Transverse colon (tissue), 4 donors: ENCODE measurements around the gene SCYGR1. TPM values are rescaled to one million over a fixed set of nuclear protein-coding genes. Genes with fewer than 3 reads are reported as not detected.
"Not testable (repeated sequence)": the region's sequence is repeated elsewhere in the genome, so short reads cannot be mapped to it uniquely, and the experiment has no call there.

Source experiments
- DNase-seq: peaks from one replicate; pipeline ENCODE4 v3.0.0-alpha.2; 2019
- H3K27ac ChIP-seq, 4 donors: fragments of 200-600 bp; sonication (generic); 2 replicates each; pipeline ENCODE4 v1.5.1; 2016 to 2018; ENCODE audit warnings: inconsistent platforms in 4 of 4
- H3K27me3 ChIP-seq: fragments of 200-600 bp; sonication (generic); 2 replicates; pipeline ENCODE4 v1.5.1; 2017; ENCODE audit warnings: inconsistent platforms
- H3K36me3 ChIP-seq, 4 donors: fragments of 200-600 bp; sonication (generic); 2 replicates each; pipeline ENCODE4 v1.5.1; 2017 to 2019; ENCODE audit warnings: inconsistent platforms in 4 of 4
- H3K4me1 ChIP-seq, 4 donors: fragments of 200-600 bp; sonication (generic); 2 replicates each; pipeline ENCODE4 v1.5.1; 2017 to 2020; ENCODE audit warnings: inconsistent platforms in 4 of 4
- H3K4me3 ChIP-seq, 4 donors: fragments of 200-600 bp; sonication (generic); 1 replicate in 1 of 4; 2 replicates in 3 of 4; pipeline versions ENCODE4 v1.5.1 to v1.6.1; 2017 to 2019; ENCODE audit warnings: inconsistent platforms in 4 of 4
- H3K9me3 ChIP-seq, 2 donors: fragments of 200-600 bp; sonication (generic); 2 replicates each; pipeline ENCODE4 v1.5.1; 2017 to 2019; ENCODE audit warnings: inconsistent platforms in 2 of 2
- EP300 ChIP-seq: sonication (generic); formaldehyde crosslinking; IDR thresholded peaks from one replicate; pipeline ENCODE4 v1.6.1; 2017; ENCODE audit warnings: antibody characterized with exemption, low read depth
- POLR2A ChIP-seq: fragments of 450-650 bp; IDR thresholded peaks from one replicate; pipeline ENCODE4 v1.6.1; 2016; ENCODE audit warnings: antibody characterized with exemption, mild to moderate bottlenecking, moderate library complexity
- POLR2AphosphoS5 ChIP-seq, 3 donors: sonication (generic); formaldehyde crosslinking; IDR thresholded peaks; one replicate each; pipeline ENCODE4 v1.6.1; 2016; ENCODE audit warnings: antibody characterized with exemption in 3 of 3
- WGBS, 2 donors: methylation state at CpG; one replicate each; pipeline ENCODE4 v1.1.5; 2018; ENCODE audit warnings: low coverage in 1 of 2; 5-methylcytosine and 5-hydroxymethylcytosine counted together
- in situ Hi-C, 4 donors: fragments of 200-750 bp; cut with MboI; loops; one replicate each; pipeline versions ENCODE4 v1.15.0 to v1.15.1; 2017; ENCODE audit warnings: low sequenced_read_pairs in 3 of 4, low pct_ligation_motif_present in 1 of 4, low pct_unique_long_range_greater_than_20kb in 1 of 4
- intact Hi-C: fragments of 100-400 bp; cut with DNase I; formaldehyde crosslinking; loops from one replicate; pipeline ENCODE4 v1.15.1; 2023; ENCODE audit warnings: low total_unique reads
- total RNA-seq, 4 donors: library from RNA; depleted of rRNA; stranded (reverse); fragments of >200 nt; gene quantifications; one replicate each; pipeline ENCODE4 v1.1.0, GENCODE V29; 2016
- TF ChIP-seq, protein P1 (sequence below), 5 experiments: fragments of 200-600 bp in 3 of 5; fragments of 450-650 bp in 2 of 5; sonication (generic) in 3 of 5; IDR thresholded peaks; 1 replicate in 2 of 5; 2 replicates in 3 of 5; pipeline ENCODE4 v1.5.1; 2016 to 2017; ENCODE audit warnings: antibody characterized with exemption in 5 of 5, inconsistent platforms in 3 of 5, mild to moderate bottlenecking in 2 of 5, moderate library complexity in 1 of 5

The SCYGR1 gene
- total RNA-seq, 4 donors from 2014 or later = not detected

DNA sequence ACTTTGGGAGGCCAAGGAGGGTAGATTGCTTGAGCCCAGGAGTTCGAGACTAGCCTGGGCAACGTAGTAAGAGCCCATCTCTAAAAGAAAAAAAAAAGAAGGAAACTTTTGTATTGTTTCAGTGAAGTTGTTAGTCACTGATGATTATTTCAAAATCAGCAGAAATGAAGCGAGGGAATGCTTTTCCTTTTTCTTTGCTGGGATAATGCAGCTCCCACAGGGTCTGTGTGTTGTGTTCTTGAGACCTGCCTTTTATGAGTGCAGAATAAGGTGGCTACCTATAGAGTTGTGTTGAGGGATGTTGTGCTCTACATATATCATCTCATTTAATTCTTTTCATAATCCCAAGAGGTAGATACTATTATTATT, 20.3 kb downstream of the SCYGR1 start:
- in situ Hi-C loops = no loop called here
- no peaks in the 10 kb centered on the region for H3K9me3 ChIP-seq
- H3K4me3 ChIP-seq = no peak overlapping the region
- no peaks in the 10 kb centered on the region for H3K4me1 ChIP-seq
- 76 to 83% methylated on average over 3 of the region's 3 CpGs for WGBS, 2 donors
- peak overlapping the region in 1 of 4 donors; percentile 20 for H3K27ac ChIP-seq
- no peaks in the 10 kb centered on the region for H3K27me3 ChIP-seq
- no peak for DNase-seq
- H3K36me3 ChIP-seq = no peaks in the 10 kb centered on the region
- intact Hi-C loops = no loop called here
- TF ChIP-seq POLR2A = no peak
- no peak for TF ChIP-seq POLR2AphosphoS5 (IDR thresholded peaks at IDR 0.05)
- no peak for TF ChIP-seq EP300
- TF ChIP-seq, protein P1, sequence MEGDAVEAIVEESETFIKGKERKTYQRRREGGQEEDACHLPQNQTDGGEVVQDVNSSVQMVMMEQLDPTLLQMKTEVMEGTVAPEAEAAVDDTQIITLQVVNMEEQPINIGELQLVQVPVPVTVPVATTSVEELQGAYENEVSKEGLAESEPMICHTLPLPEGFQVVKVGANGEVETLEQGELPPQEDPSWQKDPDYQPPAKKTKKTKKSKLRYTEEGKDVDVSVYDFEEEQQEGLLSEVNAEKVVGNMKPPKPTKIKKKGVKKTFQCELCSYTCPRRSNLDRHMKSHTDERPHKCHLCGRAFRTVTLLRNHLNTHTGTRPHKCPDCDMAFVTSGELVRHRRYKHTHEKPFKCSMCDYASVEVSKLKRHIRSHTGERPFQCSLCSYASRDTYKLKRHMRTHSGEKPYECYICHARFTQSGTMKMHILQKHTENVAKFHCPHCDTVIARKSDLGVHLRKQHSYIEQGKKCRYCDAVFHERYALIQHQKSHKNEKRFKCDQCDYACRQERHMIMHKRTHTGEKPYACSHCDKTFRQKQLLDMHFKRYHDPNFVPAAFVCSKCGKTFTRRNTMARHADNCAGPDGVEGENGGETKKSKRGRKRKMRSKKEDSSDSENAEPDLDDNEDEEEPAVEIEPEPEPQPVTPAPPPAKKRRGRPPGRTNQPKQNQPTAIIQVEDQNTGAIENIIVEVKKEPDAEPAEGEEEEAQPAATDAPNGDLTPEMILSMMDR (IDR thresholded peaks at IDR 0.05) = no peak

DNA sequence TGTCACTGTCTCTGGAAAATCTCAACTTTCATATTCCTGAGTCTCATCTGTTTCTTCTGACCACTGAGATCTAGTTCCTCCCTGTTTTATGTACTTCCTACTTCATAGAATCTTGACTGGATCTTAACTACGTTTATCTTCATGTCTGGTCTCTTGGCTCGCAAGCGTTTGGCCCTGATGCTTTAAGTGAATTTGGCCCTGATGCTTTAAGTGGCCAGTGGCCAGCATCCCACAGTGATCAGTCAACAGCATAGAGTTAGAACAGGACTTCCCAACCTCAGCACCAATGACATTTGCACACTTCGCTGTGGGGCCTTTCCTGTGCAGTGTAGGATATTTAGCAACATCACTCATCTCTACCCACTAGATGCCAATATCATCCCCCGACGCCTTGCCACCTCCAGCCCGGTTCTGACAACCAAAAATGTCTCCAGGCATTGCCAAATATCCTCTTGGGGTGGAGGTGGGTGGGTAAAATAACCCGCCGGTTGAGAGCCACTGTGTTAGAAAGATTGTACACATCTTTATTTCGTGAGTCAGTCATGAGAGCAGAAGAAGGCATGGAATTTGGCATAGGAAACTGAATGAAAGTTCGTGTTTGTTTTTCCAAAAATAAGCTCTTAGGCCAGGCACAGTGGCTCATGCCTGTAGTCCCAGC, 20.9 kb downstream of the SCYGR1 start:
- in situ Hi-C loops (no loop called here), intact Hi-C loops (no loop called here)
- Histone ChIP-seq H3K4me1 (no peaks in the 10 kb centered on the region), H3K27me3 (no peaks in the 10 kb centered on the region), H3K27ac (peak overlapping the region in 1 of 4 donors; percentile 20), H3K4me3 (no peak overlapping the region), H3K9me3 (no peaks in the 10 kb centered on the region), H3K36me3 (no peaks in the 10 kb centered on the region)
- no peak for DNase-seq
- TF ChIP-seq EP300 (no peak), POLR2A (no peak), POLR2AphosphoS5 (IDR thresholded peaks at IDR 0.05) (no peak)
- TF ChIP-seq, protein P1 (IDR thresholded peaks at IDR 0.05) = no peak
- WGBS, 2 donors = 63 to 75% methylated on average over 10 to 11 of the region's 11 CpGs

DNA sequence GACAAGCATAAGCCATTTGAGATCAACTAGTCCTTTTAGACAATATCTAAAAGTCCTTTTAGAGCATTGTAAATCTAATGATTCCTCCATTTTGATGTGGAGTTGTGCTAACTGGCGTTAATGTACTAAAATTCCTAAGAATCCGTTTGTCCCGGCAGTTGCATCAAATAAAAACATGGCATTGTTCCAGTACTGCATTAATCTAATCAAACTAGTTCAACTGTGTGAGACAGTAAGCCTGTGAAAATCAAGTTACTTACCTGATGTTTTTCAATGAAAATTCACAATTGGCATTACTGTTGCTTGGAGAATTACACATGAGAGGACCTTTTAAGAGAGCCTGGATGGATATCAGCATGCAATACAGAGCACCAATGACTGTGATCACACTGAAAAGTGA, 21.9 kb downstream of the SCYGR1 start:
- no peak overlapping the region for H3K4me3 ChIP-seq
- WGBS, 2 donors = 57 to 85% methylated on average over 3 of the region's 3 CpGs

DNA sequence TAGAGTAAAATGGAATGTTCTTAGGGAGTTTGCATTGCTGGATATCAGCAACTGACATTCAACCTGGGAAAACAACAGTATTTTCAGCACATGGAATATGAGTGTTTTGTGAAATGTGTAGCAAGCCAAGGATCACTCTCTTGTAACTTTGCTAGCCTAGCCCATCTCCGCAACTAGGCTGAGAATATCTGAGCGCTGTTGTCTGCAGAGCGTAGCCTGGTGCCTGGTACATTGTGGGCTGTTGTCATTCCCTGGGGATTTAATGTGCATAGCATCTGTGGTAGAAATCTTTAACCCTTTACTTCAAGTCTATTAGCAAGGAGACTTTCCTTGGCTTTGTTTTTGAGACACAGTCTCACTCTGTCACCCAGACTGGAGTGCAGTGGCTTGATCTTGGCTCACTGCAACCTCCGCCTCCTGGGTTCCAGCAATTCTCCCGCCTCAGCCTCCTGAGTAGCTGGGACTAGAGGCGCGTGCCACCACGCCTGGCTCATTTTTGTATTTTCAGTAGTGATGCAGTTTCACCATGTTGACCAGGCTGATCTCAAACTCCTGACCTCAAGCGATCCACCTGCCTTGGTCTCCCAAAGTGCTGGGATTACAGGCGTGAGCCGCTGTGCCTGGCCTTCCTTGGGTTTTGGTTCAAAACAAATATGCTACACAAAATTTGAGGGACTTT, 23.0 kb downstream of the SCYGR1 start:
- H3K27me3 ChIP-seq, intact Hi-C loops, H3K4me1 ChIP-seq, H3K4me3 ChIP-seq, DNase-seq, H3K27ac ChIP-seq, H3K9me3 ChIP-seq, in situ Hi-C loops: not testable (repeated sequence)
- 91 to 95% methylated on average over 6 to 11 of the region's 11 CpGs for WGBS, 2 donors
- peaks cover 0 to 12% (median 0%) of the 10 kb centered on the region in 4 donors for H3K36me3 ChIP-seq

More for the DNA sequence above, 21.9 kb downstream of the SCYGR1 start:
- in situ Hi-C loops = no loop called here
- H3K27ac ChIP-seq = no peak overlapping the region
- H3K27me3 ChIP-seq = no peaks in the 10 kb centered on the region
- H3K9me3 ChIP-seq = no peaks in the 10 kb centered on the region
- peaks cover 0 to 3% (median 0%) of the 10 kb centered on the region in 4 donors for H3K36me3 ChIP-seq
- no peak for DNase-seq
- intact Hi-C loops = no loop called here
- TF ChIP-seq POLR2AphosphoS5 (IDR thresholded peaks at IDR 0.05) = no peak
- H3K4me1 ChIP-seq = no peaks in the 10 kb centered on the region

DNA sequence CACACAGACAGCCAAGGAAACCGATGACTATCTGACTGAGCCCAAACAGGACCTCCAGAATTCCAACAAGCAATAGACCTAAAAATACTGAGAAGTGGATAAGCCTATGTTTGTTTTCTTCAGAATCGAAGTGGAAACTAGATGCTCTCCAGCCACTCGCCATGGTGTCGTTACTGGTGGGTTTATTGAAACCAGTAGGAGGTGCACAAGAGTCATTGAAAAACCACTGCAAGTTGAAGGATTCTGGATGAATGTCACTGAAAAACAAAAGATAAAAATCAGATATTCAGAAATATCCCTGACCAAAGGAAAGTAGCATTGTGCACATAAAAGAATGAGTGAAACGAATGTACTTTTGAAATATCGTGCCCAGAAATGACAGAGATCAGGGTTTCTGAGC, 24.0 kb downstream of the SCYGR1 start:
- no peaks in the 10 kb centered on the region for H3K4me1 ChIP-seq
- in situ Hi-C loops = no loop called here
- WGBS, 2 donors = 89 to 97% methylated on average over 6 of the region's 6 CpGs
- H3K36me3 ChIP-seq = peaks cover 0 to 18% (median under 1%) of the 10 kb centered on the region in 4 donors
- no peak for TF ChIP-seq POLR2AphosphoS5 (IDR thresholded peaks at IDR 0.05)
- TF ChIP-seq, protein P1 (IDR thresholded peaks at IDR 0.05) = peak in 2 of 5 experiments; percentile 11 to 12
- TF ChIP-seq EP300 = no peak
- no peak for TF ChIP-seq POLR2A
- H3K27me3 ChIP-seq = no peaks in the 10 kb centered on the region
- H3K9me3 ChIP-seq = no peaks in the 10 kb centered on the region
- intact Hi-C loops = no loop called here
- DNase-seq = no peak
- no peak overlapping the region for H3K4me3 ChIP-seq
- H3K27ac ChIP-seq = no peak overlapping the region
